Measurements from ENCODE around the gene PIGB.
"Not testable (repeated sequence)": the region's sequence is repeated elsewhere in the genome, so short reads cannot be mapped to it uniquely, and the experiment has no call there.

Gene PIGB

GRCh38 chr15:55302801-55303200 is 16.2 kb upstream of the PIGB start:
- not testable (repeated sequence) for DNase-seq

GRCh38 chr15:55319537-55320237 is 665 bp downstream of the PIGB start:
- DNase-seq, result no peak

GRCh38 chr15:55320238-55320550 is 1.2 kb downstream of the PIGB start:
- DNase-seq, result no peak

GRCh38 chr15:55320963-55321362 is 1.9 kb downstream of the PIGB start:
- DNase-seq, result no peak

- no peak for DNase-seq
Measured at GRCh38 chr15:55322467-55322866, 3.4 kb downstream of the PIGB start.

GRCh38 chr15:55327387-55327786 is 8.4 kb downstream of the PIGB start:
- DNase-seq, result no peak

GRCh38 chr15:55334371-55334770 is 15.3 kb downstream of the PIGB start:
- DNase-seq, result no peak

- no peak for DNase-seq
Measured at GRCh38 chr15:55334997-55335396, 16.0 kb downstream of the PIGB start.

GRCh38 chr15:55337160-55337559 is 18.1 kb downstream of the PIGB start:
- DNase-seq, result no peak

- DNase-seq, result no peak
Measured at GRCh38 chr15:55343168-55343567, 24.1 kb downstream of the PIGB start.

GRCh38 chr15:55344206-55344605 is 25.2 kb downstream of the PIGB start:
- no peak for DNase-seq

- no peak for DNase-seq
Measured at GRCh38 chr15:55348281-55348778, 29.3 kb downstream of the PIGB start.

- no peak for DNase-seq
Measured at GRCh38 chr15:55349282-55349681, 30.3 kb downstream of the PIGB start.

- DNase-seq, result no peak
Measured at GRCh38 chr15:55353025-55353424, 34.0 kb downstream of the PIGB start.

- DNase-seq, result no peak
Measured at GRCh38 chr15:55356985-55357585, 38.1 kb downstream of the PIGB start.

- DNase-seq, result no peak
Measured at GRCh38 chr15:55357774-55358173, 38.8 kb downstream of the PIGB start.

GRCh38 chr15:55358471-55358870 is 39.4 kb downstream of the PIGB start:
- no peak for DNase-seq

GRCh38 chr15:55360256-55360655 is 41.2 kb downstream of the PIGB start:
- DNase-seq, result no peak

GRCh38 chr15:55361048-55361447 is 42.0 kb downstream of the PIGB start:
- DNase-seq, result no peak

GRCh38 chr15:55362641-55363040 is 43.6 kb downstream of the PIGB start:
- no peak for DNase-seq

- no peak for DNase-seq
Measured at GRCh38 chr15:55366981-55367380, 48.0 kb downstream of the PIGB start.

GRCh38 chr15:55372701-55373440 is 53.8 kb downstream of the PIGB start:
- DNase-seq, result no peak

- DNase-seq, result no peak
Measured at GRCh38 chr15:55379095-55379494, 60.1 kb downstream of the PIGB start.

GRCh38 chr15:55381595-55381994 is 62.6 kb downstream of the PIGB start:
- DNase-seq, result no peak

All from activated effector memory CD4-positive, alpha-beta T cell treated with Interleukin-2 at 50 U/mL for 16 hours (primary cell).